Activated naive CD4-positive, alpha-beta T cell treated with anti-CD3 and anti-CD28 coated beads, Interleukin-2, amount 50 U/mL, for 24 hours (primary cell): ENCODE measurements around the gene TOR3A.

Source experiments
- H3K27ac Mint-ChIP-seq: one replicate; pipeline ENCODE4 v1.8.0; 2021; ENCODE audit warnings: mild to moderate bottlenecking, mixed read lengths
- H3K27me3 Mint-ChIP-seq: one replicate; pipeline ENCODE4 v1.8.0; 2021; ENCODE audit warnings: mixed read lengths
- H3K36me3 Mint-ChIP-seq: one replicate; pipeline ENCODE4 v1.8.0; 2021; ENCODE audit warnings: mixed read lengths
- H3K4me1 Mint-ChIP-seq: one replicate; pipeline ENCODE4 v1.8.0; 2021; ENCODE audit warnings: mixed read lengths
- H3K4me3 Mint-ChIP-seq: one replicate; pipeline ENCODE4 v1.8.0; 2021; ENCODE audit warnings: mild to moderate bottlenecking, mixed read lengths
- H3K9me3 Mint-ChIP-seq: one replicate; pipeline ENCODE4 v1.8.0; 2021; ENCODE audit warnings: mixed read lengths

The TOR3A gene

GRCh38 chr1:179145521-179145920, 63.7 kb downstream of the TOR3A start:
- no peak overlapping the region for H3K4me3 Mint-ChIP-seq
- H3K36me3 Mint-ChIP-seq, result peaks cover 11% of the 10 kb centered on the region
- peaks cover 37% of the 10 kb centered on the region for H3K4me1 Mint-ChIP-seq
- H3K9me3 Mint-ChIP-seq, result no peaks in the 10 kb centered on the region
- no peak overlapping the region for H3K27ac Mint-ChIP-seq
- H3K27me3 Mint-ChIP-seq, result no peaks in the 10 kb centered on the region
